Activated CD8-positive, alpha-beta memory T cell treated with anti-CD3 and anti-CD28 coated beads for 1 hour (primary cell): ENCODE measurements around the gene TXNDC11.

Experiments
- DNase-seq, 2 donors: peaks; one replicate each; pipeline ENCODE4 v3.0.0-alpha.2; 2020; ENCODE audit warnings: low read depth in 1 of 2; ENCODE audit errors: extremely low read depth in 1 of 2

TXNDC11 gene

DNA sequence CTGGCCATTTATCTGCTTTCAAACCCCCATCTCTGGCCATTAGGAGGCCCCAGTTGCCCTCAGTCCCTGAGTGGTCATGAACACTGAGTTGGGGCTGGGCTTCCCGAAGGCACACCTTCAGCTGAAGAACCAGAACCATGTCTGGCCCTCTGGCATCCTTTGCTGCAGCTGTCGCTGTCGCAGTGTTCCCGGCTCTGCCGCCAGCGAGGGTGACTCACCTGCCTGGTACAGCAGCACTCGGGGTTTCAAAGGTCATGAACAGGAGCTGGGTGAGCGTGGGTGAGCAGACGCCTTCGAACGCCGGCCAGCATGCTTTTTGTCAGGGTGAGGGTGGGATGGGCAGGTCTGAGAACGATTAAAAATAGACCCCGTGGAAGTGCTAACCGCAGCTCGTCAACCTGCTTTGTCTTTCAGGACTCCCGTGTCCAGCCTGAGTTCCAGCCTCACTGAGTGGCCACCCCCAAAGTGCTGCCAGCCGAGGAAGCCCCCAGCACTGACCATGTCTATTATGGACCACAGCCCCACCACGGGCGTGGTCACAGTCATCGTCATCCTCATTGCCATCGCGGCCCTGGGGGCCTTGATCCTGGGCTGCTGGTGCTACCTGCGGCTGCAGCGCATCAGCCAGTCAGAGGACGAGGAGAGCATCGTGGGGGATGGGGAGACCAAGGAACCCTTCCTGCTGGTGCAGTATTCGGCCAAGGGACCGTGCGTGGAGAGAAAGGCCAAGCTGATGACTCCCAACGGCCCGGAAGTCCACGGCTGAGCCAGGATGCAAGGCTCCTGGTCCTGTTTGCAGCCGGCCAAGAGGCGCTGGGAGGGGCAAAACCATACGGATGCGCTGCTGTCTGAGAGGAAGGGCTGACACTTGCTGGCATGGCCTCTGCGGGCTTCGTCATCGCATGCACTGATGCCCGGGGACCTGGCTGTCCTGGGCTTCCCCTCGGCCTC is 66.8 kb downstream of the TXNDC11 start:
- DNase-seq, result no peak

- no peak for DNase-seq
Observed at GRCh38 chr16:11674818-11675560, 67.7 kb downstream of the TXNDC11 start.

GRCh38 chr16:11674001-11674817 is 68.4 kb downstream of the TXNDC11 start:
- no peak for DNase-seq

- DNase-seq, result no peak
Observed at GRCh38 chr16:11673091-11674000, 69.3 kb downstream of the TXNDC11 start.

DNA sequence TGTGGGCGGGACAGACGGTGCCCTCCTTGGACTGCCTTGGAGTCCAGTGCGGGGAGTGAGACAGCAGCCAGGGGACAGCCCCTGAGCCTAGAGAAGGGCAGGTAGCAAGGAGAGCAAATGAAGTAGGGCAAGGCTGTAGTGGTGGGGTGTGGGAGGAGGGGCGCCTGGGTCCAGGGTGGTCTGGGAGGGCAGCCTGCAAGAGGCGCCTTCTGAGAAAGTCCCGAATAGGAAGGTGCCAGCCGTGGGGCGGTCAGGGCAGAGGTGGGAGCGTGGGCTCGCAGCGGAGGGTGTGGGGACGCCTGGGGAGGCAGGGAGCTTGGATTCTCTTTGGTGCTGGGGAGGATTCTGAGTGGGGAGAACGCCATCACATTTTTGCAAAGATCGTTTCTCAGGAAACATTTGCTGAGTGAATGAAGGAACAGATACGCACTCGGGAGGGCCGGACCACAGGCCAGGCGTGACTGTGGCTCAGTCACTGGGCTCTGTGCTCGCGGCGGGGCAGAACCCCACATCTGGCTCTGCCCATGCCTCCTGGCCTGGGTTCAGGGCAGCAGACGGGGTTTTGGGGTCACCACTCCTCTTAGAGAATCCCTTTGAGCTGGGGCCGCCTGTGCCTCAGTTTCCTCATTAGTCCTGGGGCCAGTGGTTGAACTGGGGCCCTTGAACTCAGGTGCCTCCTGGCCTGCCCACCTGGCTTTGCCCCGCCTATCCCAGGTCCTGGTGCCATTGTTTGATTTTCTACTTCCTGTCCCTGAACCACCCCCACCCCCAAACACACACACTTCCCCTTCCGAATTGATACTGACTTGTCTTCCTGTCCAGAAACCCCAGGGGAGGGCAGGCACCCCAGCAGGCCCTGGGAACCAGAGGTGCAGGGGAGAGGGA is 70.2 kb downstream of the TXNDC11 start:
- no peak for DNase-seq

DNA sequence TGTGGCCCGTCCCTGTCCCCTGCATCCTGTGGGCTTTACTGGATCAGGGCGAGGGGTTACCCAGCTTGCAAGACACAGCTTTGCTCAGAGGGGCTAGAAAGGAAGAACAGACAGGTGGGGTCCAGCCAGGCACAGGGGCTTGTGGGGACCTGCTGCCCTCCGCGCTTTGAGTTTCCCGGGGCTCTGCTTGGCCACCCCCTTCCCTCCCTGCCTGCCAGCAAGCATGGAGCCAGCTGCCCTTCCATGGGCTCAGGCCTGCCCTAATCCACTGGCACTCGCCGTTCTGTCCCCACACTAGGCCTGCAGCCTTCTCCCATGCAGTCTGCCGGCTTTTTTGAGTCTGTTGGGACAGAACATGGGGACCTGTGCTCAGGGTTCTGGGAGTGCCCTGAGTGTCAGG is 71.0 kb downstream of the TXNDC11 start:
- no peak for DNase-seq

- DNase-seq, result no peak
Observed at GRCh38 chr16:11671271-11671670, 71.4 kb downstream of the TXNDC11 start.

DNA sequence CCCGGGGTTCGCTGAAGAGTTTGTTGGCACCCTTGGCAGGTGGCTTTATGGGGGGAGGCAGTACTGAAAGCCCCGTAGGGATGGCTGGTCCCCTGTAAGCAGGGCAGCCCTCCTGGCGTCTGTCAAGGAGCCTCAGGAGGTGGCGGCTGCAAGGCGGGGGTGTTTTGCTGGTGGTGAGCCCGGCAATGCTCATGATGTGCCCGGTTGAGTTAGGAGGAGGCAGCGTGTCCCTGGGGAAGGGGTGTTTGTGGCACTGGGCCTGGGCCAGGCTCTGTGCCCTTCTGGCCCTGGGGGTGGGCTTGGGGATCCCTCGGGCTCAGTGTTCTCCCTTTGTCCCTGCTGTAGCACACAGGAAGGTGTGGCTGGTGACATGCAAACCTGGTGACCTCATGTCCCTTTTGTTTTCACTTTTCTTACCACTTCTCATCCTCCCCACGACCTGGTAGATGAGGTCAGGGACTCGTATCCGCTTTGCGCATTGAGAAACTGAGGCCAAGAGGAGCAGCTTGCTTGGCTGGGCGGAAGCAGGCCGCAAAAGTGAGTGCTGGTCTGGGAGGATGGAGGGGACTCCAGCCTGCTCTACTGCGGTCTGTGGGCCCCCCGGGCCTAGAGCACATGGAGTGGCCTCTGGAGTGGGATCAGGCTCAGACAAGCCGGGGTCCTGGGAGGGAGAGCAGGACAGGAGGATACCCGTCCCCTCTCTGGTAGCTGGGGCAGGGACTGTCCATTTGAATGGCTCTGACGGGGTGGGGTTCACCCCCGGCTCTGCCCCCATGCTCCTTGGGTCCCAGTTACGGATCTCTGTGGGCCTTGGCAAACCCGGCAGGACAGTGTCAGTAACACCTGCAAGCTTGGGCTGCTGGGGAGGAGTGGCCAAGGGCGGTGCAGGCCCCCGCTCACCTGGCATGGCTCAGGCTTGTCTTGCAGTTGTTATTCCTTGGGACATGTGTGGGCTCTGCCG is 72.2 kb downstream of the TXNDC11 start:
- DNase-seq, result no peak

DNA sequence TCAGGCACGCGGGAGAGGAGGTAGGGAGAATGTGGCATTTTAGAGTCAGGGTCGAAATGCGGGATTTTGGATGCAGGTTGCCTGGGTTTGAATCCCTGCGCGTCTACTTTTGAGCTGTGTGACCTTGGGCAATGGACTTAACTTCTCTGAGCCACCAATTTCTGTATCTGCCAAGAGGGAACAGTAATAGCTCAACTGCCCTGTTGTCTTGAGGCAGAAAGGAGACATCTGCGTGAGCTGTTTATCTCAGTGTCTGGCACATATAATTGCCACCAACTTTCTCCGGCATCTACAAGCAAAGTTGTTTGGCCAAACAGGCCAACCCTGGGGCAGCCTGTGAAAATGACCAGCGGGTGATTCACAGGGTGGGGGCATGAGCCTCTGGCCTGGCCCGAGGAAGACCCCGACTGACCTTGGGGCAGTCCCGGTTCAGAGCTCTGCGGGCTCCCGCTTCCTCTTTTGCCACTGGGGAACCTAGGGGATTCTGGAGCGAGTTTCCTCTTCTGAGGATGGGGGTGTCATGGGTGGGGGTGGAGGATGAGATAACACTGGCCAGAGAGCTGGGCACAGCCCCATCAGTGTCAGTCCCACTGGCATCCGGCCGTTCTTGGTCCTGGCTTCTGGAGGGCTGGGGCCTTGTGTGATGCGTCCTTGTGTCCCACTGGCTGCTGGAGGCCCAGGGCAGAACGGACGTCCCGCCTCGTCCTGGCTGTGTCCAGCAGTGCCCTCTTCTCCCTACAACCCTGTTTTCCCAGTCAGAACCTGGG is 73.1 kb downstream of the TXNDC11 start:
- DNase-seq, result no peak

DNA sequence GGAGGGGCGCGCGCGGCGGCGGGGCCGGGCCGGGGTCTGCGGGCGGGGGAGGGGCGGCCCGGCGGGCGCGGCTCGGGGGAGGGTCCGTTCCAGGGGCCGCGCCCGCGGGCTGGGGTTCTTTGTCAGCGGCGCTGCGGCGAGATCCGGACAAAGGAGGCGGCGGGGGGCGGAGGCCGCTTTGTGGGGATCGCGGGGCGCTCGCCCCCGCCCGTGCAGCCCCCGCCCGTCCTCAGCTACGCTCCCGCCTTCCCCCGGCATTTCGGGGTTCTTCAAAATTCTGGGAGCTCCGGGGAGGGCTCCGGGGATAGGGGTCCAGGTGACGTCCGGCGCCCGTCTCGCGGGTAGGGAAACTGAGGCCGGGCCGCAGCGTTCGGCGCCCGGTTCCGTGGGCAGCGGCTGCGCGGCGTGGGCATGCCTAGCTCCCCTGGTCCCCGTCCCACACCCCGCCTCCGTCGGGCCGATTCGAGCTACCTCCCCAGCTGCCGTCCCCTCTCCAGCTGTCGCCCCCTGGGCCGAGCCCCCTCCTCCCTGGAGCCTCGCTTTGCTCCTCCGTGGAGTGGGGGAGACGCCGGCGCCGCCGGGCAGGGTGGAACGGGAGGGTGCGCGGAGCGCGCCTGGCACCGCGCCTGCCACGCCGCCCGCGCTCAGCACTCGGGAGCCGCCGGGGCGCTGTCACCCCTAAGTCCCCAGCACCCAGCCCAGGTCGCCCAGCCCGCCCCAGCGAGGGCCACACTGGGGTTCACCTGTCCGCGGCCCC is 73.9 kb downstream of the TXNDC11 start:
- no peak for DNase-seq

DNA sequence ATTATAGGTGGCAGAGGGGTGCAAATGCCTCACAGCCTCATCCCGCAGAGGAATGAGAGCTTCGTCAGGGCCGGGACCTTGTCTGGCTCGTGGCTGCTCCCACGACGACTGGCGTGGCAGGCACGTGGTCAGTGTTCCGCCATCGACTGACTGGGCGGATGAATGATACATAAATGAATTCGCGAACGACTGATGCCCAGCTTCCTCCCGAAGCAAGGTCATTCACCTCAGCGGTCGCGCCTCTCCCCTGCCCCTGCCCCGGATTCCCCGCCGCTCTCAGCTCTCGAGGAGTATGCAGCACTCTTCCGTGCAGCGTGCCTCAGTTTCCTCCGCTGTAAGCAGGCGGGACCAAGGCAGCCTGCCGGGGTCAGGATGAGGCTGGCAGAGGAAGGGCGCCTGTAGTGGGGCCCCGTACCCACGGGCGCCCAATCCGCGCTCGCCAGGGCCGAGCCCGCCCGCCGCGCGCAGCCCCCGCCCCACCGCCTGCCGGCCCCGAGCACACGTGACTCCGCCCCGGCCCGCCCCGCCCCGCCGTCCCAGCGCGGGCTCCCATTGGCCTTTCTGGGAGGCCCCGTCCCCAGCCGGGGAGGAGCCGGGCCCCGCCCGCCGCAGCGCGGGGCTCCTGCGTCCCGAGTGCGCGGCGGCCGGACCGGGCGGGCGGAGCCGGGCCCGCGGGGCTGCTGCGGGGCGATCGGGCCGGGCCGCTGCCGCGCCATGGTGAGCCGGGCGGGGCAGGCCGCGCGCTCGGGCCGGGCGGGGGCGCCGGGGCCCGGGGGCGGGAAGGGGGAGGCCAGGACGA is 74.6 kb downstream of the TXNDC11 start, which contains the start of gene SNN:
Gene SNN, plus strand, starts transcription at position 632 of the 799 bp plus-strand sequence. CDS start 7,605 bp downstream, outside the sequence.
- DNase-seq, result peak; percentile 38 to 78

DNA sequence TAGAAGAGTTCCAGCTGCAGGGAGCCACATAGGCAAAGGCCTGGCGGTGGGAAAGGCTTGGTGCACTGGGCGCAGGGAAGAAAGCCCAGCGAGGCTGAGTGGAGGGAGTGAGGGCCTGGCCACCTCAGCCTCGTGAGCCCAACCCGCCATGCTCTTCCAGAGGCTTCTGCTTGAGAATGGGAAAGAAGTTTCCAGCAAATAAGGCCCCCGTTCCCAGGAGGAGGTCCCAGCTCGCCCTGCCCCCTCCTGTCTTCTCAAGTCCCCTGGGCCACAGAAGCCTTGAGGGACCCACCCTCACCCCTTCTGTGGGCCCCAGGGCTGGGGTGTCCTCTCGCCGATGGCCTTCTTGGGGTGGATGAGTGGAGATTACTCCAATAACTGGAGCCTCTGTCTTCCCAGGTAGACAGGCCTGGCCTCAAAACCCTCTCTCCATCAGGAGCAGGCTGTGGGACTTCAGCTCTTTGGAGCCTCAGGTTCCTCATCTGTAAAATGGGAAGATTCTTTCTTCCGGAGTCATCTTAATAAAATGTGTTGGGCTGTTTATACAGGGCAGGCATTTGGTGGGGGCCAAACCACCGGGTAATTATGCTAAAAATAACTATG is 75.3 kb downstream of the TXNDC11 start:
- no peak for DNase-seq

DNA sequence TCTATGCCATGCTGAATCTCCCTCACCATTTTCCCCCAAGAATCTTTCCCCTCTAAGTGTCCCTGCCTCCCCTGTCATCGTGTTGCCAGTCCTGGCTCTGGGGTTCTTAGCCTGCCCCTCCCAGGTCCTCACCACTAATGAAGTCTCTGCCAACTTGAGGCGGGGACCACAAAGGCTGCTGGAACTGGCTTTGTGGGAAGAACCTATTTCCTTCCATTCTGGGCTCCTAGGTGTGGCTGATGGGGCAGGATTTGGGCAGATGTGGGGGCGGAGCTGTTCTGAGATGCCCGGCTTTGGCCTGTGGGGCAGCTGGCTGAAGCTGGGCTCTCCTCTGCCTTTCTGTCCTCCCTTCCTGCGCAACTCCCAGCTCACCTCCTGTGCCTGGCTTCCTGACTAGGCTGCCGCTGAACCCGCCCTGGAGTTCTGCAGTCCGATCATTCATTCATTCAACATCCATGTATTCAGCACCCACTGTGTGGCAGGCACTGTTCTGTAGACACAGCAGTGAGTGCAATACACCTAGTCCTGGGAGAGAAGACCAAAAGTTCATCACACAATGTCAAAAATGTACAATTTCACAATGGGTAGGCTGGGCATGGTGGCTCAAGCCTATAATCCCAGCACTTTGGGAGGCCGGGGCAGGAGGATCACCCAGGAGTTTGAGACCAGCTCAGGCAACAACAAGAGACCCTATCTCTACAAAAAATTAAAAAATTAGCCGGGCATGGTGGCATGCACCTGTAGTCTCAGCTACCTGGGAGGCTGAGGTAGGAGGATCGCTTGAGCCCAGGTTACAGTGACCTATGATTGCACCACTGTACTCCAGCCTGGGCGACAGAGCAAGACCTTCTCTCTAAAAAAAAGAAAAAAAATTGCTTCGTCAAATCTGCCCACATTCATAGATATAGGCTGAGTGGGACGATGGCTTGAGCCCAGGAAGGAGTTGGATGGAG is 76.3 kb downstream of the TXNDC11 start:
- no peak for DNase-seq

DNA sequence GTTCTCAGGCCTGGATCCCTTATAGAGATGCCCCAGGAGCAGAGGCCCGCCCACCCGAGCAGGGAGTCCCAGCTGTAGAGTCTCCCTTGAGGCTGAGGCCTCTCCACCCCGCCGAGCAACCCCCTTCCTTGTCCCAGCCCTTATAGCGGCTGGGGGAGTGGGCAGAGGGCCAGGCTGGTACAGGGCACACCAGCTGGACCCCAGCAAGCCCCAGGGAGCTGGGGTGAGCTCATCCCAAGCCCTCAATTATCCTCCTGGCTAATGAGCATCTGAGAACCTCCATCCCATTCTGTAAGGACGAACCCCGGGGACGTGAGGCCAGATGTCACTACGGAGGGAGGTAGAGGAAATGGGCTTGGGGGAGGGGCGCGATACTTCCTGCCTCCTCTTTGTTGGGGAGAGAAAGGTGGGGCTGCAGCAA is 77.6 kb downstream of the TXNDC11 start:
- no peak for DNase-seq
